ENCODE results near the gene MLH1.
"Not testable (repeated sequence)": the region's sequence is repeated elsewhere in the genome, so short reads cannot be mapped to it uniquely, and the experiment has no call there.

The MLH1 gene

DNA sequence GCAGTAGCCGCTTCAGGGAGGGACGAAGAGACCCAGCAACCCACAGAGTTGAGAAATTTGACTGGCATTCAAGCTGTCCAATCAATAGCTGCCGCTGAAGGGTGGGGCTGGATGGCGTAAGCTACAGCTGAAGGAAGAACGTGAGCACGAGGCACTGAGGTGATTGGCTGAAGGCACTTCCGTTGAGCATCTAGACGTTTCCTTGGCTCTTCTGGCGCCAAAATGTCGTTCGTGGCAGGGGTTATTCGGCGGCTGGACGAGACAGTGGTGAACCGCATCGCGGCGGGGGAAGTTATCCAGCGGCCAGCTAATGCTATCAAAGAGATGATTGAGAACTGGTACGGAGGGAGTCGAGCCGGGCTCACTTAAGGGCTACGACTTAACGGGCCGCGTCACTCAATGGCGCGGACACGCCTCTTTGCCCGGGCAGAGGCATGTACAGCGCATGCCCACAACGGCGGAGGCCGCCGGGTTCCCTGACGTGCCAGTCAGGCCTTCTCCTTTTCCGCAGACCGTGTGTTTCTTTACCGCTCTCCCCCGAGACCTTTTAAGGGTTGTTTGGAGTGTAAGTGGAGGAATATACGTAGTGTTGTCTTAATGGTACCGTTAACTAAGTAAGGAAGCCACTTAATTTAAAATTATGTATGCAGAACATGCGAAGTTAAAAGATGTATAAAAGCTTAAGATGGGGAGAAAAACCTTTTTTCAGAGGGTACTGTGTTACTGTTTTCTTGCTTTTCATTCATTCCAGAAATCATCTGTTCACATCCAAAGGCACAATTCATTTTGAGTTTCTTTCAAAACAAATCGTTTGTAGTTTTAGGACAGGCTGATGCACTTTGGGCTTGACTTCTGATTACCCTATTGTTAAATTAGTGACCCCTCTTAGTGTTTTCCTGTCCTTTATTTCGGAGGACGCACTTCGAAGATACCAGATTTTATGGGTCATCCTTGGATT is at the start of gene MLH1:
TSS of gene MLH1 (plus strand) at position 193 of the 958 bp plus-strand sequence. CDS start at position 223, 30 bp downstream.
- peak; percentile 98 for DNase-seq (ENCODE audit: low read depth)

DNA sequence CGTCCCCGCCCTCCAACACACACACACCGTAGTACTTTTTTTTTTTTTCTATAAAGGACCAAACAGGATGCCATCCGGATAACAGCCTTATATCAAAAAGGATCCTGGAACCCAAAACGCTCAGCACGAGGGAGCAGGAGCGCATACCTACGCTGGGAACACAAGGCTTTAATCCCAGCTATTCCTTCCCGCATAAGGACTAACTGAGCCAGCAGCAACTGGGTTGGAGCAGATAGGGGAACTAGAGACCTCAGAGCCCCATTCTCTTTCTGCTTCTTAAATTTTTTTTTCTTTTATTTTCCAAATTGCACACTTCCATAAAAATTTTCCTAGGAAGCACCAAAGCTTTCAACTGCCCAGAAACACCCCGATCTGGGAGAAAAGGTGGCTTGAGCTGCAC is 49.7 kb upstream of the MLH1 start:
- no peak for DNase-seq (ENCODE audit: low read depth)

DNA sequence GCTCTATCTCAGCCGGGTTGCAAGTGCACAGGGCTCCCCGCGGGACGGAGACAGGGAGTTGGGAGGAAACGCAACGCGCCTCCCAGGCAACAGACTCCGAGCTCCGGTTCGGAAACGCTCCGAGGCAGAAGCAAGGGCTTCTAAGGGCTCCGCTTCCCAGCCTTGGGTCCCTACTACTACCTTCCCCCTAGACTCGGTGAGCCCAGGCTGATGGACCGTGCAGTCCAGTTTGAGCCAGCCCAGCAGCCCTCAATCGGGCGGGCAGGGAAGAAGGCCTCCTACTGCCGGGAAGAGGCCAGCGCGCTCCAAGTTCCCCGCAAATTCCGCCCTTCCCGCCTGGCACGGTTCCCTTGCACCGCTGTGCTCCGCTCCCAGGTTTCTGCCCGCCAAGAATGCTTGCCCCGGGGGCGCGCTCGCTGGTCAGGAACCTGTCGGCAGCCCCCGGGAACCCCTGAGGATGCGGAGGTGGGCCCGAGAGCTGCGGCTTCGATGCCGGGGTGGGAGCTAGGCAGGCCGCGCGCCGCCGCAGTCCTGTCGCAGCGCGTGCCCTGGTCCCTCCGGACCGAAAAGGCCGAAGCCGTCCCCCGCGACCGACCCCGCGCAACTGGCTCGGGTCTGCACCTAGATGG is 49.2 kb upstream of the MLH1 start:
- no peak for DNase-seq (ENCODE audit: low read depth)

DNA sequence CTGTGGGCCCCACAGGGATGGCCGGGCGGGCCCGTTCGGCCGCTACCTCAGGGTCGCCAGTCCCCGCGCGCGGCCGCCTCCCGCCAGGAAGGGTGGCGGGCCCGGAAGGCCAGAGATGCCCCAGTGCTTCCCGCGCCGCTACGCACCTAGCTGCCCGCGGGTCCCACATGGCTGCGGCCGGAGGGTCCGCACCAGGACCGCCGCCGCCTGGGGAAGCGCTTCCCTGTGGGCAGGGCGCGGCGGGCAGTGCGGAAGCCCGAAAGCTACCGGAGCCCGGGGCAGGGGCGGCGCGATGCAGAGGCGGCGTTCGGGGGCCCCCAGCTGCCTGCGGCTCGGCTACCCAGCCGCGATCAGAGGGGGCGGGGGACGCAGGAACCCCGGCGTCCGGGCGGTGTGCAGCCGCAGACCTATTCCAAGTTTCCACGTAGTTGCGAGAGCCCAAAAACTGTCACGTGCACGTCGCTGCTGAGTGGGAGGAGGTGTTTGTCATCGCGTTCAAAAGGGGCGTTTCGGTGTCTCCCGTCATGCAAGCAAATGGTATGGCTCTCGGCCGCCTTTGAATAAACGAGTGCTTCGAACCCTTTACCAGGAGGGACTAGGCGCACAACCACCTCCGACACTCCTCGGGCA is 48.6 kb upstream of the MLH1 start, which contains the start of gene TRANK1:
TSS of gene TRANK1 (minus strand) at position 414 of the 630 bp plus-strand sequence. CDS start at position 169, 245 bp downstream.
- DNase-seq (ENCODE audit: low read depth): peak; percentile 75

DNA sequence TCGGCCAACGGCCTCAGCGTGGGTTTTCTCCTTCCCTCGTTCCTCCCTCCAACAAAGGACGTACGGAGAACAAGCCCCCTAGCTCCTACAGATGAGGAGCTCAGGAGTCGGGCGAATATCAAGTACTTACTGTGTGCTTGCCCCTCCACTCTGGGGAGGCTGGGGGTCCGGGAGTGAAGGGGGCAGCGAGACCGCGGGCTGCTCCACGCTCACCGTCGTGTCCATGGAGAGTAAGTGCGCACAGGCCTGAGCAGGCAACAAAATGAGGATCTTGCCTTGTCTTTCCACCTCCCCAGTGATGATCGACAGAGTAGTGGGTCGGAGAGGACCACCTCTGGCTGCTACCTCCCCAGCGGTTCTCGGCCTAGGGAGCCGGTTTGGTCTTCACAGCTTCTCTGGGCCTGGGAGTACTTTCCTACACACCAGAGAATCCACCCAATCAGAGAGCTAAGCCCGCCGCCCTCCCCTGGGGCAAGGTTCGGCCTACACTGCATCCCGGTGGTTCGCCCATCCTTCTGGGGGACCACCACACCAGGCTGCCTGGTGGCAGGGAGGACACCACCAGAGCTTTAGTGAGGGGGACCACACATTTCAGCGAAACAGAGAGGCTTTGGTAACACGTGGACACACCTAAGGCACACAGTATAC is 47.9 kb upstream of the MLH1 start:
- DNase-seq (ENCODE audit: low read depth): no peak

DNA sequence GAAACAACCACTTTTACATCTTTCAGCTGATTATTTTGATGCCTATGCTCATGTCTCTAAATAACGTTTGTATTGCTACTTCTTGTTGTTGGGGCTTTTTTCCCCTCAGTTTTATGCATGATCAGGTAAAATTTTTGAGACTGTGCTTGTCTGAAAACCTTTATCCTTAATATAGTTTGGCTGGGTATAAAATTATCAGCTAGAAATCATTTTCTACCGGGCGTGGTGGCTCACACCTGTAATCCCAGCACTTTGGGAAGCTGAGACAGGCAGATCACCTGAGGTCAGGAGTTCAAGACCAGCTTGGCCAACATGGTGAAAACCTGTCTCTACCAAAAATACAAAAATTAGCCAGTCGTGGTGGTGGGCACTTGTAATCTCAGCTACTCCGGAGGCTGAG is 45.5 kb upstream of the MLH1 start:
- DNase-seq (ENCODE audit: low read depth): not testable (repeated sequence)

DNA sequence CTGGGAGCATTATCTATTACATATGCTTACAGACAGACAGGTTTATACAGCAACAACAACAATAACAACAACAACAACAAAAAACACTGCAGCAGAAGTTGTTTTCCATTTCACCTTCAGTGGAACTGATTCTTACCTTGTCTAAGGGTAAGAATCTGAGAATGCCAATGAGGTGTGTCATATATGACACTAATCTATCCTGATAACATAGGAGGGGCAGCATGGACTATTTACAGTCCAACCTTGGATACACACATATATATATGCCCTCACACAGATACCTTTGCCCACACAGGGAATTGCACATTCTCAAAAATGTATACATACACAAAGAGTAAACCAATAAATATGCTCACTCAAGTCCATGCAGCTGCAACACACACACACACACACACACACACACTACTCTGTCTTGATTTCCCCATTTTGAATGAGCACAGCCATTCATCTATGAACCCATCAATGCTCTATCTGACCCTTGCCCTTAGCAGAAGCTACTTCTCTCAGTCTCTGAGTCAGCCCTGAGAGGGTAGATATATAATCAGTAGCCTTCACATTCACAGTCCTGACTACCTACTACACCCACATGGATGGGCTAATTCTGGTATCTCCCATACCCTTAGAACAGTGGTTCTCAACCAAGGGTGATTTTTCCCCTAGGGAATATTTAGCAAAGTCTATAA is 38.7 kb upstream of the MLH1 start:
- no peak for DNase-seq (ENCODE audit: low read depth)

DNA sequence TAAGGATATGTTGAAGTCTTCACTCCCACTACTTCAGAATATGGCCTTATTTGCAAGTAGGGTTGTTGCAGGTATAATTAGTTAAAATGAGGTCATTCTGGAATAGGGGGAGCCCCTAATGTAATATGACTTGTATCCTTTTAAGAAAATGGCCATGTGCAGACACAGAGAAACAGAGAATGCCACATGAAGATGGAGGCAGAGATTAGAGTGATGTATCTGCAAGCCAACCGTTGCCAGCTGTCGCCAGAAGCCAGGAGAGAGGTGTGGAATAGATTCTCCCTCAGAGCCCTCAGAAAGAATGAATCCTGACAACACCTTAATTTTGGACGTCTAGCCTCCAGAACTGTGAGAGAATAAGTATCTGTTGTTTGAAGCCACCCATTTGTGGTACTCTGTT is 37.2 kb upstream of the MLH1 start:
- DNase-seq (ENCODE audit: low read depth): no peak

DNA sequence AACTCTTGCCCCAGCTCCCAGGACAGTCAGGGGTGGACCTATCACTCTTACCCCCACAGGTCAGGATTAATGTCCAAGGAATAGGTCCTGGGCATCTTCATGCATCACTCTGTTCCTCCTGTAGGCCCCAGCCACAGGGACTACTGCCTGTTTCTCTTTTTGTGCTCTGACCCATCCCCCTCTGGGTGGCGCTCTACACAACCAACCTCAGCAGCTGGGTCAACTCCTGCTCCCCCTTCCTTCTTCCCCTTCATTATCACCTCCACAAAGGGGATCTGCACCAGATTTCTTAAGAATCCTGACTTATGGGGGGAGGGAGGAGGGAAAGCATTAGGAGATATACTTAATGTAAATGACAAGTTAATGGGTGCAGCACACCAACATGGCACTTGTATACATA is 36.3 kb upstream of the MLH1 start:
- DNase-seq (ENCODE audit: low read depth): no peak

DNA sequence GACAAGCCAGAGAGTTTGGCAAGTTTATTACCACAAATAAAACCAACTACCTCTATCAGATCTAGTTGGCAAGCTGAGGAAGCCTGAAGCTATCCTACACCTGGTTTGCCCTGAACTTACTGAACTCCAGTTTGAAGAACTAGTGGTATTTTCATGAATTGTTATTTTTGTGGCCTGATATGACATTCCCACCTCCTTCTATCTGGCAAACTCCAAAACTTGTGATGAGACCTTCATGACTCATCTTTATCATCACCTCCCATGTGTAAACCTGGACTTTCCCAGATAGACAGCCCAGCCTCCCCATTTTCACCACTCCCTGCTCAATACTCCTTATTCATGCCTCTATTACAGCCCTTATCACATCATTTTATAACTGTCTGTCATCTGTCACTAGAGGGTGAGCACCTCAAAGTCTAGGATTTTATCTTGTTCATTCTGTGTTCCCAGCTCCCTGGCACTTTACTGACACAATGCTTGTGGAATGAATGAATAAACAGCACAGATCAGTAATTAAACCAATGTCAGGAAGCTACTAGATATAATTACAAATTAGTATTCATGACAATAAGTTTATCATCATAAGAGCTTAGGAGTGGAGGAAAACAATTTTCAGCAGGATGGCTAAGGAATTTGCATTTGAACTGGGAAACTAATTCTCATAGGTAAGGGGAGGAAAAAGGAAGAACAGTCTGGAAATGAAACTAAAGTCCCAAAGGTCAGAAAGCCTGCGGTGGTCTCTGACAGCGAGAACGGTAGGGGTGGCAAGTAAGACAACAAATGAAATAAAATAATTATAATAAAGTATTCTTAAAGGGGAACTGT is 35.2 kb upstream of the MLH1 start:
- no peak for DNase-seq (ENCODE audit: low read depth)

DNA sequence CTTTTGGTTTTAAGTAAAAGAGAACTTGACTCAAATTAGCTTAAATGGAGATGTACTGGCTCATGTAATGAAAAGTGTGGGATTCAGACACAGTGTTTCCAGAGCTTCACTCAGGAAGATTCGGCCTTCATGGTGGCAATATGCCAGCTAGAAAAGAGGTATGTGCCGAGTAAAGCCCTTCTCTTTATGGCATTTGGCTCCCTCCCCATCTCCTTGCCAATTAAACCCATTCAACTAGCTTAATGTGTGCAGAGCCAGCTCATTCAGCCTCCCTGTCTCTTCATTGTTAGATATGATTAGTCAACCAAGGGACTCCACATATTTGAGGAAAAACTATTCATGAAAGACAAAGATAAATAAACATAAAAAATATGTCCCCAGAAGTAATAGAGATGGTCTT is 33.5 kb upstream of the MLH1 start:
- no peak for DNase-seq (ENCODE audit: low read depth)

DNA sequence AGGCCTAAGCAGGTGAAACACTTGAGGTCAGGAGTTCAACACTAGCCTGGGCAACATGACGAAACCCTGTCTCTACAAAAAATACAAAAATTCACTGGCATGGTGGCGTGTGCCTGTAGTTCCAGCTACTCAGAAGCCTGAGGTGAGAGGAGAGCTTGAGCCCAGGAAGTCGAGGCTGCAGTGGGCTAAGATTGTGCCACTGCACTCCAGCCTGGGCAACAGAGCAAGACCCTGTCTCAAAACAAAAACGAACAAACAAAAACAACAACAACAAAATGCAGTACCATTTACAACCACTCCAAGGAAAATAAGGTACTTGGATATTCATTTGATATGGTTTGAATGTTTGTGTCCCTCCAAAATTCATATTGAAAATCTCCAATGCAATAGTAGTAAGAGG is 32.8 kb upstream of the MLH1 start:
- DNase-seq (ENCODE audit: low read depth): no peak

DNA sequence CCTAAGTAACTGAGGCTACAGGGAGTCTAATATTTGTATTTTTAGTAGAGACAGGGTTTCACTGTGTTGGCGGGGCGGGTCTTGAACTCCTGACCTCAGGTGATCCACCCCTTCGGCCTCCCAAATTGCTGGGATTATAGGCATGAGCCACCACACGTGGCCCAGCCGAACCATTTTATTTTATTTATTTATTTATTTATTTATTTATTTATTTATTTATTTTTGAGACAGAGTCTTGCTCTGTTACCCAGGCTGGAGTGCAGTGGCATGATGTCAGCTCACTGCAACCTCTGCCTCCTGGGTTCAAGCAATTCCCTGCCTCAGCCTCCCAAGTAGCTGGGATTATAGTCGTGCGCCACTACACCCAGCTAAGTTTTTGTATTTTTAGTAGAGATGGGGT is 30.3 kb upstream of the MLH1 start:
- DNase-seq (ENCODE audit: low read depth): not testable (repeated sequence)

DNA sequence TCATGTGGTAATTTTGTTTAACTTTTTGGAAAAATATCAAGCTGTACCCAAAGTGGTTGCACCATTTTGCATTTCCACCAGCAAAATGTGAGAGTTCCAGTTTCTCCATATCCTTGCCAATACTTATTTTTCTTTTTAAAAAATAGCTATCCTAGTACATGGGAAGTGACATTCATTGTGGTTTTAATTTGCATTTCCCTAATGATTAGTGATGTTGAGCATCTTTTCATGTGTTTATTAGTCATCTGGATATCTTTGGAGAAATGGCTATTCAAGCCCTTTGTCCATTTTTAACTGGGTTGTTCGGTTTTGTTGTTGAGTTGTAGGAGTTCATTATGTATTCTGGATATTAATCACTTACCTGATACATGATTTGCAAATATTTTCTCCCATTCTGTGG is 29.0 kb upstream of the MLH1 start:
- no peak for DNase-seq (ENCODE audit: low read depth)

DNA sequence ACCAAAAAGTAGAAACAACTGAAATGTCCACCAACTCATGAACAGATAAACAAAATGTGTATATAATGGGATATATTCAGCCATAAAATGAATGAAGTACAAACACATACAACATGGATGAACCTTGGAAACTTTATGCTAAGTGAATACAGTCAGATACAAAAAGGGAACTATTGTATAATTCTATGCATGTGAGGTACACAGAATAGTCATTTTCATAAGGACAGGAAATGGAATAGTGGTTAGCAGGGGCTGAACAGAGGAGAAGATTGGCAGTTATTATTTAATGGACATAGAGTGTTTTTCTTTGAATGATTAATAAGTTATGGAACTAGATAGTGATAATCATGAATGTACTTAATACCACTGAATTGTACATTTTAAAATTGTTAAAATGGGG is 28.5 kb upstream of the MLH1 start:
- no peak for DNase-seq (ENCODE audit: low read depth)

DNA sequence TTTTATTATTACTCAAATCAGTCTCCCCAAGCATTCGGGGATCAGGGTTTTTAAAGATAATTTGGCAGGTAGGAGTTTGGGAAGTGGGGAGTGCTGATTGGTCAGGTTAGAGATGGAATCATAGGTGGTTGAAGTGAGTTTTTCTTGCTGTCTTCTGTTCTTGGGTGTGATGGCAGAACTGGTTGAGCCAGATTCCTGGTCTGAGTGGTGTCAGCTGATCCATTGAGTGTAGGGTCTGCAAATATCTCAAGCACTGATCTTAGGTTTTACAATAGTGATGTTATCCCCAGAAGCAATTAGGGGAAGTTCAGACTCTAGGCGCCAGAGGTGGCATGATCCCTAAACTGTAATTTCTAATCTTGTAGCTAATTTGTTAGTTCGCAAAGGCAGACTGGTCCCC is 27.9 kb upstream of the MLH1 start:
- DNase-seq (ENCODE audit: low read depth): no peak

DNA sequence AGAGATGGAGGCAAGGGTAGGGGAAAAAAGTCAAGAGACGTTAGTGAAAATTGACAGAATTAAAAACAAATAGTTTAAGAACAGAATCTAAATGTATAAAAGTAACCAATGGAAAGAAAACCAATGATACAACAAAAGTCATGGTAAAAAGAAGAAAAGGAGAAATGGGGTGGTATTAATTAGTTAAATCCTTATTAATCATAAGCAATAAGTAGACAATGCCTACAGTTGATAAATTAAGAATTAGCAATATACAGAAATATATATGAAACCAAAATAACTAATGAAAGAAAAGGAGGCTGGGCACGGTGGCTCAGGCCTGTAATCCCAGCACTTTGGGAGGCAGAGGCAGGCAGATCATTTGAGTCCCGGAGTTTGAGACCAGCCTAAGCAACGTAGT is 24.2 kb upstream of the MLH1 start:
- DNase-seq (ENCODE audit: low read depth): no peak

DNA sequence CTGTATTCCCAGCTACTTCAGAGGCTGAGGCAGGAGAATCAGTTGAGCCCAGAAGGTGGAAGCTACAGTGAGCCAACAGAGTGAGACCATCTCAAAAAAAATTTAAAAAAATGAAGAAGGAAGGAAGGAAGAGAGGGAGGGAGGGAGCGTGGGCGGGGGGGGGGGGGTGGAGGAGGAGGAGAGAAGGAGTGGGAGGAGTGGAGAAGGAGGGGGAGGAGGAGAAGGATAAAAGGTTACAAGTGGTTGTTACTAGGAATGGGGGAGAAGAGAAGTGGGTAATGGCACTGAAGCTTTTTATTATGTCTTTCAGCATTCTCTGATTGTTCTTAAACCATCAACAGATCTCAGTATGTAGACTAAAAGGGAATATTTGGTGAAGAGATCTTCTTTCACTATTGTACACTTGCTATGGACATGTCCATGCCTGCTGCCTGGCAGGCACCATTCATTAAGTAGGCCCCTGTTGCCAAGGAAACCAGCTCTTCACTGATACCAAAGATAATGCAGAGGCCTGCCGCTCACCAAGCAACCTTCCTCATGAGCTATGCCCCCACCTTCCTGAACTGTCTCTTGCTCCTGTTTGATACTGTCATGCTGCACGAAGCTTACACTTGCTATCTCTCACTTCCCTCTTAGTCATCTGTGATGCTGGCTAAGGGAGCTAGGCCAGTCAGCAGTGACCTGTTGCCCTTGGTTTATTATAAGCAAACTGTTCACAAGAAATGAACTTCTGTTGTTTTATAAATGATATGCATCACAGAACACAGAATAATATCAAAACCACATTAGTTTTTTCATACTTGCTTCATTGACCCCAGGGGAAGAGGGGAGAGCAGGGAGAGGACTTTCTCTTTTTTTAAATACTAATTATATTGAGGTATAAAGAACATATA is 23.5 kb upstream of the MLH1 start:
- DNase-seq (ENCODE audit: low read depth): peak; percentile 5

DNA sequence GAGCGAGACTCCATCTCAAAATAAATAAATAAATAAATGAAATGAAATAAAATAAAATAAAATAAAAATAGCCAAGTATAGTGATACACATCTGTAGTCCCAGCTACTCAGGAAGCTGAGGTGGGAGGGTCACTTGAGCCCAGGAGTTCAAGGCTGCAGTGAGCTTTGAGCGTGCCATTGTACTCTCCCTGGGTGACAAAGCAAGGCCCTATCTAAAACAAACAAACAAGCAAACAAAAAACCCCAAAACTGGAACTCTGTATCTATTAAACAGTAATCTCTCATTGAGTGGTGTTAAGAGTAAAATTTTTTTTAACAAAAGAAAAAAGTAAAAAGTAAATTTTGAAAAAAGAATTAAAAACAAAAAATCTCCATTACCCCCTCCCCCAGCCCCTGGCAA is 21.2 kb upstream of the MLH1 start:
- DNase-seq (ENCODE audit: low read depth): no peak

DNA sequence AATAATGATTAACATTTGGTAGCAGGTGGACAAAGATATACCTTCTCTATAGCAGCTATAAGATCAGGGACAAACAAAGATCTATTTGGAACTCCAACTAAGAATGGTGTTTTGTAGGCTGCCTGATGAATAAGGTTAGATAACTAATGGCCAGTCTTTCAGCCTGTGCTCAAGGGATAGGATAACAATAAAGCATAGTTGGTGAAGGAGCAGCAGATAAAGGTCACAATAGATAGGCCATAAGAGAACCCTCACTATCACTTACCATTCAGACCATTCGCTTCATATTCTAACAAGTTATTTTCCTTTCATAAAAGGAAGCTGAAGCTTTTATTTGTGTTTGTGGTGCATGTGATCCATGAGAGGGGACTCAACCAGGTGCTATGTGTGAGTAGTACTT is 20.2 kb upstream of the MLH1 start:
- no peak for DNase-seq (ENCODE audit: low read depth)
